ENCODE results near the gene ZNF579. TPM values are rescaled to one million over a fixed set of nuclear protein-coding genes. Genes with fewer than 3 reads are reported as not detected.
"Not testable (repeated sequence)": the region's sequence is repeated elsewhere in the genome, so short reads cannot be mapped to it uniquely, and the experiment has no call there.

Gene ZNF579
- total RNA-seq, 1 donor from 2014 or later = 1.6 TPM

DNA sequence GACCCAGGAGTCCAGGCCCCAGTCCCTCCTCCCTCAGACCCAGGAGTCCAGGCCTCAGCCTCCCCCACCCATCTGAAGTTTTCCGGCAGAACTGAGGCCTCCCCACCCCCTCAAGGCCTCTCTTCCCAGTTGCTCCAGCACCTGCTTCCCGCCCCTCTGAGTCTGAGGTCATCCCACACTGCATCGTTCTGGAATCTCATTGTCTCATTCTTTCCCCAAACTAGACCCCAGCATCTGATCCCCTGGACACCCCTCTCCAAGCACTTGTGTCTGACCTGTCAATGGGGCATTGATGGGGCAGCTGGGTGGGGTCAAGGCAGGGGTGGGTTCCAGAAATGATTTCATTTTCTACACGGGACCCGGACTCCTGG lies 42.9 kb downstream of the ZNF579 start:
- Histone ChIP-seq H3K27me3 (ENCODE audit: control insufficient read depth in 3 of 3, insufficient read depth in 3 of 3, low read length in 3 of 3) (no peaks in the 10 kb centered on the region), H3K36me3 (ENCODE audit: control insufficient read depth in 3 of 3, insufficient read depth in 3 of 3, low read length in 3 of 3) (no peaks in the 10 kb centered on the region), H3K27ac (ENCODE audit: low read depth, low read length) (no peak overlapping the region), H3K9ac (ENCODE audit: low read depth in 1 of 3, low read length in 3 of 3) (no peak overlapping the region), H3K4me3 (ENCODE audit: low read length in 3 of 3) (no peak overlapping the region), H3K4me1 (ENCODE audit: control insufficient read depth in 3 of 3, insufficient read depth in 3 of 3, low read length in 3 of 3) (peaks cover 2 to 7% (median 4%) of the 10 kb centered on the region in 3 donors), H3K9me3 (ENCODE audit: control insufficient read depth in 3 of 3, low read length in 3 of 3) (no peaks in the 10 kb centered on the region)

DNA sequence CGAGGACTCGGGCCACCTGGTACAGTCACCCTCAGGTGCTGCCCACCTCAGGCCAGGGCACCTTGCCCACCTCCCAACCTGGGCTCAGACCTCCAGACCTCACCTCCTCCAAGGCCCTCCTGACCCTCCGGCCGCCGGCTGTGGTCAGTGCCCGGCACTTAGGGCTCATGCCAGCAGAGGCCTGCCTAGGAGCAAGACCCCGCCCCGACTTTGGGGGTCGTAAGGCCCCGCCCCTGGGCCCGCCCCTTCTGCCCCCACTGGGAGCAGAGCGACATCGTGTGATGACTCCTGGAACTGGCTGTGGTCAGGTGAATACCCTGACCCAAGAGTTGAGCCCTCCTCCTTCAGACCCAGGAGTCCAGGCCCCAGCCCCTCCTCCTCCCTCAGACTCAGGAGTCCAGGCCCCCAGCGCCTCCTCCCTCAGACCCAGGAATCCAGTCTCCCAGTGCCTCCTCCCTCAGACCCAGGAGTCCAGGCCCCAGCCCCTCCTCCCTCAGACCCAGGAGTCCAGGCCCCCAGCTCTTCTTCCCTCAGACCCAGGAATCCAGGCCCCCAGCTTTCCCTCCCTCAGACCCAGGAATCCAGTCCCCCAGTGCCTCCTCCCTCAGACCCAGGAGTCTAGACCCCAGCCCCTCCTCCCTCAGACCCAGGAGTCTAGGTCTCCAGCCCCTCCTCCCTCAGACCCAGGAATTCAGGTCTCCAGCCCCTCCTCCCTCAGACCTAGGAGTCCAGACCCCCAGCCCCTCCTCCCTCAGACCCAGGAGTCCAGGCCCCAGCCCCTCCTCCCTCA lies 43.5 kb downstream of the ZNF579 start, which contains the start of gene SBK2:
Gene SBK2, minus strand, starts transcription at position 183 of the 790 bp plus-strand sequence. CDS start 839 bp downstream, outside the sequence.
- no peaks in the 10 kb centered on the region for H3K27me3 ChIP-seq (ENCODE audit: control insufficient read depth in 3 of 3, insufficient read depth in 3 of 3, low read length in 3 of 3)
- H3K9ac ChIP-seq (ENCODE audit: low read depth in 1 of 3, low read length in 3 of 3) = no peak within 1 kb of the TSS
- H3K36me3 ChIP-seq (ENCODE audit: control insufficient read depth in 3 of 3, insufficient read depth in 3 of 3, low read length in 3 of 3) = no peaks in the 10 kb centered on the region
- no peaks in the 10 kb centered on the region for H3K9me3 ChIP-seq (ENCODE audit: control insufficient read depth in 3 of 3, low read length in 3 of 3)
- no peak within 1 kb of the TSS for H3K27ac ChIP-seq (ENCODE audit: low read depth, low read length)
- H3K4me1 ChIP-seq (ENCODE audit: control insufficient read depth in 3 of 3, insufficient read depth in 3 of 3, low read length in 3 of 3) = peaks cover 2 to 7% (median 4%) of the 10 kb centered on the region in 3 donors
- no peak within 1 kb of the TSS for H3K4me3 ChIP-seq (ENCODE audit: low read length in 3 of 3)

DNA sequence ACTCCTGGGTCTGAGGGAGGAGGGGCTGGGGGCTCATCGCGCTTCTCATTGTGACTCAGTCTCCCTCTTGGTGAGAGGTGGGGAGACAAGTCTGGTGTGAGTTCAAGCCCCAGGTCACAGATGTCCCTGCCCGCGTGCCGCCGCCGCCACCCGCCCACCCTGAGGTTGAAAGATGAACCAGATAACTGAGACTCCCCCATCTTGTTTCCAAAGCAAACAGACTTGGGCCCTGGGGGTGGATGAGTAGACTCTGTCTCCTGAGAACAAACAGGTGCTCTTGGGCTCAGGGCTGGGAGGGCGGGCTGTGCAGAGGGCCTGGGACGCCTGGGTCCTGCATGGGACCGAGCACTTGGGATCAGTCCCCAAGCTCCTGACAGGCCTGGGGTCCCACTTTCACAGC lies 44.3 kb downstream of the ZNF579 start:
- H3K36me3 ChIP-seq (ENCODE audit: control insufficient read depth in 3 of 3, insufficient read depth in 3 of 3, low read length in 3 of 3) = no peaks in the 10 kb centered on the region
- H3K9ac ChIP-seq (ENCODE audit: low read depth in 1 of 3, low read length in 3 of 3) = no peak overlapping the region
- no peak overlapping the region for H3K27ac ChIP-seq (ENCODE audit: low read depth, low read length)
- peaks cover 2 to 7% (median 4%) of the 10 kb centered on the region in 3 donors for H3K4me1 ChIP-seq (ENCODE audit: control insufficient read depth in 3 of 3, insufficient read depth in 3 of 3, low read length in 3 of 3)
- H3K27me3 ChIP-seq (ENCODE audit: control insufficient read depth in 3 of 3, insufficient read depth in 3 of 3, low read length in 3 of 3) = no peaks in the 10 kb centered on the region
- H3K4me3 ChIP-seq (ENCODE audit: low read length in 3 of 3) = no peak overlapping the region
- H3K9me3 ChIP-seq (ENCODE audit: control insufficient read depth in 3 of 3, low read length in 3 of 3) = no peaks in the 10 kb centered on the region

DNA sequence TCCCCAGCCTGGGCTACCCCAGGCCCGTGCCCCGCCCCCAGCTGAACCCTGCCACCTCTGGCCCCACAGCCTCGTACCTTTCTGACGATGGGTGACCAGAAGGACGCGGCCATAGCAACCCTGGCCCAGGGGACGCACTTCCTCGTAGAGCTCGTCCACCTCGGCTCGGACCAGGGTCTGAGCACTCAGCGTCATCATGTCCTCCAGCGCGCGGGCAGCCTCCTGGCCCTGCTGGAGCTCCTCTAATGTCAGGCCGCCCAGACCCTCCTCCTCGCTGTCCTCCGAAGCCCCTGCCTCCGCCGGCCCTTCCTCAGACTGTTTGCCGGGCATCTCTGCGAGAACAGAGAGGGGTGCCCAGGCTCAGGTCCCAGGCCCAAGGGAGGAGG lies 44.7 kb downstream of the ZNF579 start:
- Histone ChIP-seq H3K9me3 (ENCODE audit: control insufficient read depth in 3 of 3, low read length in 3 of 3) (no peaks in the 10 kb centered on the region), H3K27me3 (ENCODE audit: control insufficient read depth in 3 of 3, insufficient read depth in 3 of 3, low read length in 3 of 3) (no peaks in the 10 kb centered on the region), H3K9ac (ENCODE audit: low read depth in 1 of 3, low read length in 3 of 3) (no peak overlapping the region), H3K4me1 (ENCODE audit: control insufficient read depth in 3 of 3, insufficient read depth in 3 of 3, low read length in 3 of 3) (peaks cover 2 to 7% (median 4%) of the 10 kb centered on the region in 3 donors), H3K27ac (ENCODE audit: low read depth, low read length) (no peak overlapping the region), H3K36me3 (ENCODE audit: control insufficient read depth in 3 of 3, insufficient read depth in 3 of 3, low read length in 3 of 3) (no peaks in the 10 kb centered on the region), H3K4me3 (ENCODE audit: low read length in 3 of 3) (no peak overlapping the region)

DNA sequence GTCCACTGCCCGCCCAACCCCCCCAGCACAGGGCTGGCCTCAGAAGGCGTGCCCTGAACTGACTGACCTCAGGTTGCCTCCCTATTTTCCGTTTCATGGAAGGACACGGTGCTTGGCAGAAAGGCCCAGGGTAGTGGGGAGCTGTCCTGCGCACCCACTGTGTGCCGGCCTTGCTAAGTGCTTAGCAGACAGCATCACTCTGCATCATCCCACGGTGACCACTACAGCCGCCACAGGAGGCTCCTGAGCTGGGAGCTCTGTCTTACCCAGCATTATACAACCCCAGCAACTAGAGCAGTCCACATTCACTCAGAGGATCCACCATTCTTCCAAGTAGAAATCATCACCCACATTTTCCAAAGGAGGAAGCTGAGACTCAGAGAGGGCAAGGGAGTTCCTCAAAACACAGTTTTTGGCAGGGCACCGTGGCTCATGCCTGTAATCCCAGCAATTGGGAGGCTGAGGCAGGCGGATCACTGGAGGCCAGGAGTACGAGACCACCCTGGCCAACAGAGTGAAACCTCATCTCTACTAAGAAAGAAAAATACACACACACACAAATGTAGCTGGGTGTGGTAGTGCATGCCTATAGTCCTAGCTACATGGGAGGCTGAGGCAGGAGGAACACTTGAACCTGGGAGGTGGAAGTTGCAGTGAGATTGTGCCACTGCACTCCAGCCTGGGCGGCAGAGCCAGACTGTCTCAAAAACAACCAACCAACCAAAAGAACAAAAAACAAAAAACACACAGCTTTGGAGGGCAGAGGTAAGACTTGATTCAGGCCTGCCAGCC lies 45.3 kb downstream of the ZNF579 start:
- Histone ChIP-seq H3K27me3 (ENCODE audit: control insufficient read depth in 3 of 3, insufficient read depth in 3 of 3, low read length in 3 of 3) (no peaks in the 10 kb centered on the region), H3K36me3 (ENCODE audit: control insufficient read depth in 3 of 3, insufficient read depth in 3 of 3, low read length in 3 of 3) (no peaks in the 10 kb centered on the region), H3K4me3 (ENCODE audit: low read length in 3 of 3) (no peak overlapping the region), H3K9me3 (ENCODE audit: control insufficient read depth in 3 of 3, low read length in 3 of 3) (no peaks in the 10 kb centered on the region), H3K4me1 (ENCODE audit: control insufficient read depth in 3 of 3, insufficient read depth in 3 of 3, low read length in 3 of 3) (peaks cover 0 to 3% (median 2%) of the 10 kb centered on the region in 3 donors), H3K9ac (ENCODE audit: low read depth in 1 of 3, low read length in 3 of 3) (no peak overlapping the region), H3K27ac (ENCODE audit: low read depth, low read length) (no peak overlapping the region)

DNA sequence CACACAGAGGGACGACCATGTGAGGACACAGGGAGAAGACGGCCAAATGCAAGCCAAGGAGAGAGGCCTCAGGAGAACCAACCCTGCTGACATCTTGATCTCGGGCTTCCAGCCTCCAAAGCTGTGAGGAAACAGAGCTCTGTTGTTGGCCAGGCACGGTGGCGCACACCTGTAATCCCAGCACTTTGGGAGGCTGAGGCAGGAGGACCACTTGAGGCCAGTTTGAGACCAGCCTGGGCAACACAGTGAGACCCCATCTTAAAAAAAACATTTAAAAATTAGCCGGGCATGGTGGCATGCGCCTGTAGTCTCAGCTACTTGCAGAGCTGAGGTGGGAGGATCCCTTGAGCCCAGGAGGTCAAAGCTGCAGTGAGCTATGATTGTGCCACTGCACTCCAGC lies 46.4 kb downstream of the ZNF579 start:
- H3K27ac ChIP-seq (ENCODE audit: low read depth, low read length); H3K36me3 ChIP-seq (ENCODE audit: control insufficient read depth in 3 of 3, insufficient read depth in 3 of 3, low read length in 3 of 3); H3K27me3 ChIP-seq (ENCODE audit: control insufficient read depth in 3 of 3, insufficient read depth in 3 of 3, low read length in 3 of 3); H3K9me3 ChIP-seq (ENCODE audit: control insufficient read depth in 3 of 3, low read length in 3 of 3); H3K4me1 ChIP-seq (ENCODE audit: control insufficient read depth in 3 of 3, insufficient read depth in 3 of 3, low read length in 3 of 3); H3K4me3 ChIP-seq (ENCODE audit: low read length in 3 of 3); H3K9ac ChIP-seq (ENCODE audit: low read depth in 1 of 3, low read length in 3 of 3): not testable (repeated sequence)

DNA sequence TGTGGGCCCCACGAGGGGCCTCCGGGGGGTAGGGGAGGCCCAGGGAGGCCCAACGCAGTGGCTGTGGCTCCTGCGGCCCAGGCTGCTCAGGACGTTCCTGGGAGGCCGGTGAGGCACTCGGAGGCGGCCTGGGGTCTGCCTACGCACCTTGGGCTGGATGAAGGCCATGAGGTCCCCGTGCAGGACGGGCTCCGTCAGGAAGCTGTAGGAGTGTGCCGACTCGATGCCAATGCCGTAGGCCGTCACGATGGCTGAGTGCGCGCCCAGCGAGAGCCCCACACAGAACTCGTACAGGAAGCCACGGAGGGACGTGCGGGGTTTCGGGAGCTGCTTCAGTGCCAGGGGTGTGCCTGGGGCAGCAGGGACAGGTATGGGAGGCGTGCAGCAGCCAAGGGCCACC lies 49.7 kb downstream of the ZNF579 start:
- Histone ChIP-seq H3K9ac (ENCODE audit: low read depth in 1 of 3, low read length in 3 of 3) (no peak overlapping the region), H3K9me3 (ENCODE audit: control insufficient read depth in 3 of 3, low read length in 3 of 3) (peaks cover 0 to 2% (median 0%) of the 10 kb centered on the region in 3 donors), H3K4me1 (ENCODE audit: control insufficient read depth in 3 of 3, insufficient read depth in 3 of 3, low read length in 3 of 3) (peaks cover 8 to 13% (median 10%) of the 10 kb centered on the region in 3 donors), H3K4me3 (ENCODE audit: low read length in 3 of 3) (no peak overlapping the region), H3K27ac (ENCODE audit: low read depth, low read length) (no peak overlapping the region), H3K36me3 (ENCODE audit: control insufficient read depth in 3 of 3, insufficient read depth in 3 of 3, low read length in 3 of 3) (no peaks in the 10 kb centered on the region), H3K27me3 (ENCODE audit: control insufficient read depth in 3 of 3, insufficient read depth in 3 of 3, low read length in 3 of 3) (peaks cover 0 to 6% (median 2%) of the 10 kb centered on the region in 3 donors)

DNA sequence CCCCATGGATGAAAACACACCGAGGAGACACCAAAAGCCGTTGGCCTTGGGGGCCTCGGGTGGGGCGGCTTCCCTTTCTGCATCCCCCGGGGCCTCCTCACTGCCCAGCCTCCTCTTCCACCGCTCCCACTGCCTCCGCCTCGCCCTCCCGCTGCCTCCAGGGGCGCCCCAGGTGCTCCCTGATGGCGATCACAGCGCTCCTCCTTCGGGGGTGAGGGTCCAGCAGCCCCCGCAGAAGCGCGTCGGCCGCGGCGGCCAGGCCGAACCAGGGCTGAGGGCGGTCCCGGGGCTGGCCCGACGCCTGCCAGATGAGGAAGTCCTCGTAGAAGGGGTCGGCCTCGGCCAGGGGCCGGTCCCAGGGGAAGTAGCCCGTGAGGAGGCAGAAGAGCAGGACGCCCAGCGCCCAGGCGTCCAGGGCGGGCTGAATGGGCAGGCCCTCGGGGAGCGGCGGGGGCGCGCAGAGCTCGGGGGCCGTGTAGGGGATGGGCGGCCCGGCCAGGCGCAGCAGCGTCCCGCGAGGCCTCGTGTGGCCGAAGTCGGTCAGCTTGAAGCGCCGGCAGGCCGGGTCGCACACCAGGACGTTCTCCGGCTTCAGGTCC lies 50.9 kb downstream of the ZNF579 start:
- H3K27me3 ChIP-seq (ENCODE audit: control insufficient read depth in 3 of 3, insufficient read depth in 3 of 3, low read length in 3 of 3) = peaks cover 0 to 6% (median 2%) of the 10 kb centered on the region in 3 donors

DNA sequence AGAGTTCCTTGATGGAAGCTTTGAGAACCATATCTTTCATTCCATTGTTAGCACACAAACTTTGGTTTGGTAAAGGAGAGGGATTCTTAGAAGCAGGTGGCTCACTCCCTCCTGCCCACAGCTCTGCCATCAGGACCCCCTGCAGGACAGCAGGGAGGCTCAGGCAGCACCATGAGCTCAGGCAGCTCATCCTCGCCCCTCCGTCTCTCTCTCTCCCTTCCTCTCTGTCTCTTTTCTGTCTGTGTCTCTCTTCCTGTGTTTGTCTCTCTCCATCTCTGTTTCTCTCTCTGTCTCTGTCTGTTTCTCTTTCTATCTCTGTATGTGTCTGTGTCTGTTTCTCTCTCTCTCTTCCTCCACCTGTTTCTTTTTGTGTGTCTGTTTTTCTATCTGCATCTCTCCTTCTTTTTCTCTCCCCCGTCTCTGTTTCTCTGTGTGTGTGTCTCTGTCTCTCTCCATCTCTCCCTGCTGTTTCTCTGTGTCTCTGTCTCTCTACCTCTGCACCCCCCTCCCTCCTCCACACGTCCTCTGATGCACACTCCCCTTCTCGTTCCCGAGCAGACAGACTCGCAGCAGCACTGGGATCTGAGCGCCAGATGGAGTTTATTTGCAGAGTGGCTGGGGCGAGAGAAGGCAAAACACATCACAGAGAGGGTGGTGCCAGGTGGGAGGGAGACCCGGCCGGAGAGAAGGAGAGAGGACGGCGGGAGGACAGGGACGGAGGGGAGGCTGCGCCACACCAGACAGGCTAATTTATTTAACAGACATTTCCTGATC lies 52.4 kb downstream of the ZNF579 start:
- Histone ChIP-seq H3K36me3 (ENCODE audit: control insufficient read depth in 3 of 3, insufficient read depth in 3 of 3, low read length in 3 of 3) (no peaks in the 10 kb centered on the region), H3K9me3 (ENCODE audit: control insufficient read depth in 3 of 3, low read length in 3 of 3) (peaks cover 0 to 2% (median 0%) of the 10 kb centered on the region in 3 donors), H3K9ac (ENCODE audit: low read depth in 1 of 3, low read length in 3 of 3) (peak overlapping the region in 1 of 3 donors; percentile 8), H3K4me1 (ENCODE audit: control insufficient read depth in 3 of 3, insufficient read depth in 3 of 3, low read length in 3 of 3) (peaks cover 13 to 18% (median 13%) of the 10 kb centered on the region in 3 donors), H3K4me3 (ENCODE audit: low read length in 3 of 3) (no peak overlapping the region), H3K27ac (ENCODE audit: low read depth, low read length) (no peak overlapping the region), H3K27me3 (ENCODE audit: control insufficient read depth in 3 of 3, insufficient read depth in 3 of 3, low read length in 3 of 3) (peaks cover 0 to 6% (median 2%) of the 10 kb centered on the region in 3 donors)

More for the DNA sequence above, 50.9 kb downstream of the ZNF579 start:
- peaks cover 13 to 18% (median 13%) of the 10 kb centered on the region in 3 donors for H3K4me1 ChIP-seq (ENCODE audit: control insufficient read depth in 3 of 3, insufficient read depth in 3 of 3, low read length in 3 of 3)
- no peak overlapping the region for H3K27ac ChIP-seq (ENCODE audit: low read depth, low read length)
- peaks cover 0 to 2% (median 0%) of the 10 kb centered on the region in 3 donors for H3K9me3 ChIP-seq (ENCODE audit: control insufficient read depth in 3 of 3, low read length in 3 of 3)
- H3K9ac ChIP-seq (ENCODE audit: low read depth in 1 of 3, low read length in 3 of 3) = no peak overlapping the region
- H3K4me3 ChIP-seq (ENCODE audit: low read length in 3 of 3) = no peak overlapping the region
- no peaks in the 10 kb centered on the region for H3K36me3 ChIP-seq (ENCODE audit: control insufficient read depth in 3 of 3, insufficient read depth in 3 of 3, low read length in 3 of 3)
